ENCODE measurements around the gene PSMG4. TPM values are rescaled to one million over a fixed set of nuclear protein-coding genes. Genes with fewer than 3 reads are reported as not detected.

PSMG4 gene
- polyA plus RNA-seq, 2 of the 4 experiments (the other 2 are of a cell fraction): 15.0 to 21.9 TPM

- DNase-seq (ENCODE audit: low read depth in 1 of 2, low spot score in 1 of 2) (no peak), FAIRE-seq (no peak), ATAC-seq (no peak)
- Histone ChIP-seq H3K27ac (no peak overlapping the region), H3K4me3 (no peak overlapping the region), H3K4me1 (no peaks in the 10 kb centered on the region), H3K9me3 (0 out of 3 replicates have a peak, but pooled peaks cover 6% of the 10 kb centered on the region), H3K4me2 (no peak overlapping the region)
- ChIA-PET CTCF (interaction anchor here (0.8 to 2.4 kb wide), 2 partner anchors 204 to 426 kb away, joined by 3 to 6 read pairs; no protein-coding TSS in a partner anchor), POLR2A (no interaction called here)
- 100% methylated on average over 4 of the region's 10 CpGs for WGBS (ENCODE audit: missing lambda C conversion rate)
- TF ChIP-seq JUN (IDR thresholded peaks at IDR 0.05) (no peak), JUNB (IDR thresholded peaks at IDR 0.05) (no peak), RCOR1 (IDR thresholded peaks at IDR 0.05; ENCODE audit: low read depth, low read length) (no peak), CHD2 (IDR thresholded peaks at IDR 0.05; ENCODE audit: low read length, partially characterized antibody) (no peak), HEYL (CRISPR knock-in tag; IDR thresholded peaks at IDR 0.05) (no peak), ELK1 (IDR thresholded peaks at IDR 0.05; ENCODE audit: low read depth, low read length) (no peak), ZC3H11A (IDR thresholded peaks at IDR 0.05) (no peak)
Observed at GRCh38 chr6:3306848-3307247, 48.1 kb downstream of the PSMG4 start.

GRCh38 chr6:3307436-3307835 lies 48.7 kb downstream of the PSMG4 start:
- CTCF ChIA-PET: no interaction called here
- Histone ChIP-seq H3K27ac (no peak overlapping the region), H3K4me2 (no peak overlapping the region), H3K4me1 (no peaks in the 10 kb centered on the region), H3K9me3 (0 out of 3 replicates have a peak, but pooled peaks cover 6% of the 10 kb centered on the region), H3K4me3 (no peak overlapping the region)
- FAIRE-seq: no peak
- 79% methylated on average over 7 of the region's 12 CpGs for WGBS (ENCODE audit: missing lambda C conversion rate)
- POLR2A ChIA-PET: no interaction called here
- TF ChIP-seq EHF (CRISPR knock-in tag; IDR thresholded peaks at IDR 0.05) (no peak), FOXS1 (CRISPR knock-in tag; IDR thresholded peaks at IDR 0.05) (no peak), PHF8 (IDR thresholded peaks at IDR 0.05; ENCODE audit: borderline replicate concordance, low read depth) (no peak), RCOR1 (IDR thresholded peaks at IDR 0.05; ENCODE audit: low read depth, low read length) (no peak), ZSCAN20 (CRISPR knock-in tag; IDR thresholded peaks at IDR 0.05) (no peak), HOXB5 (CRISPR knock-in tag; IDR thresholded peaks at IDR 0.05) (no peak), MAFK (IDR thresholded peaks at IDR 0.05; ENCODE audit: partially characterized antibody) (no peak), ZNF302 (CRISPR knock-in tag; IDR thresholded peaks at IDR 0.05) (no peak), ZC3H11A (IDR thresholded peaks at IDR 0.05) (no peak), E2F6 (IDR thresholded peaks at IDR 0.05; ENCODE audit: borderline replicate concordance, low read depth) (no peak), CEBPB (IDR thresholded peaks at IDR 0.05) (no peak), JUNB (IDR thresholded peaks at IDR 0.05) (no peak), KDM1A (IDR thresholded peaks at IDR 0.05; ENCODE audit: low read depth) (no peak), FOSL2 (IDR thresholded peaks at IDR 0.05) (no peak), FOSL2 (CRISPR knock-in tag; IDR thresholded peaks at IDR 0.05) (no peak), CBX2 (IDR thresholded peaks at IDR 0.05; ENCODE audit: borderline replicate concordance, low read depth) (no peak), EHMT2 (IDR thresholded peaks at IDR 0.05; ENCODE audit: low read depth) (no peak)
- DNase-seq (ENCODE audit: low read depth in 1 of 2, low spot score in 1 of 2): no peak
- no peak for ATAC-seq

DNA sequence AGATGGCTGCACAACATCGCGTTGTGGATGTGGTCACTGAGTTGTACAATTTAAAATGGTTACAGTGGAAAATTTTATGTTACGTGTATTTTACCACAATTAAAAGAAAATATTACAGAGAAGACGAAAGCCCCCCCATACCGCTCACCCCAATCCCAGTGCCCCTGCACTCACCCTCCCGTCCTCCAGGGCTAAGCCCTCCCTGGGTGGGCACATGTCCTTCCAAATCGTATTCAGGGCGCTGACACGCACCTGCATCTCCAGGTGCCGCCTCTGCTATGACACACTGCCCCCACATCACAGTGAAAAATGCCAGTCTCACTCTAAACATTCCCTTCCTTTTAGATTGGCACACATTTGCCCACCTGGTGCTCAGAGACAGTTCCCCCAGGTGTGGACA lies 49.4 kb downstream of the PSMG4 start:
- no peak for DNase-seq (ENCODE audit: low read depth in 1 of 2, low spot score in 1 of 2)
- no peak overlapping the region for H3K27ac ChIP-seq
- H3K4me2 ChIP-seq: no peak overlapping the region
- CTCF ChIA-PET: no interaction called here
- 85% methylated on average over 10 of the region's 10 CpGs for WGBS (ENCODE audit: missing lambda C conversion rate)
- POLR2A ChIA-PET: no interaction called here
- H3K4me1 ChIP-seq: no peaks in the 10 kb centered on the region
- FAIRE-seq: no peak
- ATAC-seq: no peak
- TF ChIP-seq SMC3 (IDR thresholded peaks at IDR 0.05) (no peak), NR3C1 (IDR thresholded peaks at IDR 0.05) (no peak), HEYL (CRISPR knock-in tag; IDR thresholded peaks at IDR 0.05) (no peak), EHF (CRISPR knock-in tag; IDR thresholded peaks at IDR 0.05) (no peak), NFE2L2 (conservative IDR thresholded peaks at IDR 0.05; ENCODE audit: low read length) (no peak), ZSCAN20 (CRISPR knock-in tag; IDR thresholded peaks at IDR 0.05) (no peak), HMGXB4 (CRISPR knock-in tag; IDR thresholded peaks at IDR 0.05; ENCODE audit: borderline replicate concordance) (no peak), TP53 (CRISPR knock-in tag; IDR thresholded peaks at IDR 0.05) (no peak), CHD4 (IDR thresholded peaks at IDR 0.05; ENCODE audit: borderline replicate concordance) (no peak), RFX5 (IDR thresholded peaks at IDR 0.05) (no peak), GATA3 (IDR thresholded peaks at IDR 0.05; ENCODE audit: borderline replicate concordance) (no peak), RAD21 (conservative IDR thresholded peaks at IDR 0.05 in 1 of 2, IDR thresholded peaks at IDR 0.05 in 1 of 2) (no peak), BCL3 (IDR thresholded peaks at IDR 0.05) (no peak)
- TF ChIP-seq, protein P1, sequence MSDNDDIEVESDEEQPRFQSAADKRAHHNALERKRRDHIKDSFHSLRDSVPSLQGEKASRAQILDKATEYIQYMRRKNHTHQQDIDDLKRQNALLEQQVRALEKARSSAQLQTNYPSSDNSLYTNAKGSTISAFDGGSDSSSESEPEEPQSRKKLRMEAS (IDR thresholded peaks at IDR 0.05): no peak
- 0 out of 3 replicates have a peak, but pooled peaks cover 6% of the 10 kb centered on the region for H3K9me3 ChIP-seq
- H3K4me3 ChIP-seq: no peak overlapping the region

All from A549 (cell line).